Hepatocyte (in vitro differentiated cells): Measurements from ENCODE around the gene BAX. TPM values are rescaled to one million over a fixed set of nuclear protein-coding genes. Genes with fewer than 3 reads are reported as not detected.
A peak's percentile ranks its signal among the peaks of the same experiment; 100 is the strongest.

Source experiments
- DNase-seq: peaks from one replicate; pipeline ENCODE4 v3.0.0-alpha.2; 2016; ENCODE audit warnings: low spot score
- H2AFZ ChIP-seq: fragments of 200-600 bp; sonication (generic); 2 replicates; pipeline ENCODE4 v1.6.0; 2016; ENCODE audit warnings: antibody characterized with exemption, mild to moderate bottlenecking
- H3K27ac ChIP-seq: fragments of 200-600 bp; sonication (generic); 2 replicates; pipeline ENCODE4 v1.5.1; 2016; ENCODE audit warnings: mild to moderate bottlenecking
- H3K27me3 ChIP-seq: fragments of 200-600 bp; sonication (generic); 2 replicates; pipeline ENCODE4 v1.6.1; 2016
- H3K36me3 ChIP-seq: fragments of 200-600 bp; sonication (generic); replicated peaks from 2 replicates; pipeline ENCODE4 v1.5.1; 2016; ENCODE audit warnings: low read depth; ENCODE audit not compliant: insufficient read depth
- H3K4me1 ChIP-seq: fragments of 200-600 bp; sonication (generic); 2 replicates; pipeline ENCODE4 v1.5.1; 2016; ENCODE audit warnings: mild to moderate bottlenecking, moderate library complexity; ENCODE audit not compliant: insufficient read depth
- H3K4me2 ChIP-seq: fragments of 200-600 bp; sonication (generic); 2 replicates; pipeline ENCODE4 v1.6.0; 2016
- H3K4me3 ChIP-seq: fragments of 200-600 bp; sonication (generic); 2 replicates; pipeline ENCODE4 v1.5.1; 2016; ENCODE audit warnings: mild to moderate bottlenecking
- H3K79me2 ChIP-seq: fragments of 200-600 bp; sonication (generic); 2 replicates; pipeline ENCODE4 v1.6.0; 2017; ENCODE audit warnings: mild to moderate bottlenecking
- H3K9me2 ChIP-seq: fragments of 200-600 bp; sonication (generic); replicated peaks from 2 replicates; pipeline ENCODE4 v1.6.0; 2017; ENCODE audit warnings: mild to moderate bottlenecking; ENCODE audit not compliant: insufficient read depth
- H3K9me3 ChIP-seq: fragments of 200-600 bp; sonication (generic); 2 replicates; pipeline ENCODE4 v1.5.1; 2016; ENCODE audit warnings: low read depth, mild to moderate bottlenecking
- H4K20me1 ChIP-seq: fragments of 200-600 bp; sonication (generic); 2 replicates; pipeline ENCODE4 v1.6.0; 2016; ENCODE audit warnings: mild to moderate bottlenecking; ENCODE audit not compliant: insufficient read depth, poor library complexity, severe bottlenecking
- CTCF ChIP-seq: fragments of 200-600 bp; sonication (generic); IDR thresholded peaks from 2 replicates; pipeline ENCODE4 v1.5.1; 2016; ENCODE audit warnings: antibody characterized with exemption, mild to moderate bottlenecking; ENCODE audit not compliant: poor library complexity
- EZH2 ChIP-seq: fragments of 200-600 bp; sonication (generic); IDR thresholded peaks from 2 replicates; pipeline ENCODE4 v1.6.1; 2016; ENCODE audit warnings: antibody characterized with exemption, mild to moderate bottlenecking, borderline replicate concordance
- EZH2phosphoT487 ChIP-seq: fragments of 200-600 bp; sonication (generic); IDR thresholded peaks from one replicate; pipeline ENCODE4 v1.6.1; 2018; ENCODE audit warnings: antibody characterized with exemption, mild to moderate bottlenecking, low read depth, moderate library complexity; ENCODE audit not compliant: unreplicated experiment, severe bottlenecking
- WGBS: methylation state at CpG from one replicate; pipeline ENCODE4 v1.1.6; 2016; ENCODE audit warnings: low lambda C conversion rate; ENCODE audit errors: missing lambda C conversion rate; 5-methylcytosine and 5-hydroxymethylcytosine counted together
- polyA plus RNA-seq: library from polyadenylated mRNA; unstranded; fragments of >200 nt; fragmentation: Nextera tagmentation; extraction: Ambion mirVana; gene quantifications from 2 replicates; pipeline ENCODE4 v1.2.1, GENCODE V29; 2016
- total RNA-seq: library from RNA; depleted of rRNA; stranded (reverse); fragments of >200 nt; gene quantifications from 2 replicates; pipeline ENCODE4 v1.2.3, GENCODE V29; 2014

The BAX gene
- total and polyA plus RNA-seq, 2 experiments from 2014 or later, result 77.3 to 116 TPM

GRCh38 chr19:48950830-48951519 lies 3.7 kb upstream of the BAX start:
- DNase-seq, result no peak
- no peak overlapping the region for H3K27ac ChIP-seq

GRCh38 chr19:48953141-48953540 lies 1.5 kb upstream of the BAX start:
- WGBS, result 86% methylated on average over 4 of the region's 4 CpGs
- Histone ChIP-seq H3K4me2 (no peak overlapping the region), H3K9me3 (no peaks in the 10 kb centered on the region), H3K4me3 (no peak overlapping the region), H3K27me3 (no peaks in the 10 kb centered on the region), H3K79me2 (peaks cover 26% of the 10 kb centered on the region), H3K36me3 (no peaks in the 10 kb centered on the region), H2AFZ (no peak overlapping the region), H3K27ac (no peak overlapping the region), H3K4me1 (peaks cover 10% of the 10 kb centered on the region), H4K20me1 (no peaks in the 10 kb centered on the region), H3K9me2 (no peaks in the 10 kb centered on the region)
- no peak for TF ChIP-seq EZH2
- no peak for TF ChIP-seq EZH2phosphoT487
- no peak for TF ChIP-seq CTCF
- DNase-seq, result no peak

More at GRCh38 chr19:48950830-48951519, 3.7 kb upstream of the BAX start:
- WGBS, result 78% methylated on average over 9 of the region's 9 CpGs
- Histone ChIP-seq H3K79me2 (peaks cover 11% of the 10 kb centered on the region), H3K4me2 (no peak overlapping the region), H2AFZ (no peak overlapping the region), H3K36me3 (no peaks in the 10 kb centered on the region), H3K9me3 (no peaks in the 10 kb centered on the region), H4K20me1 (no peaks in the 10 kb centered on the region), H3K9me2 (no peaks in the 10 kb centered on the region), H3K4me3 (no peak overlapping the region), H3K4me1 (peaks cover 8% of the 10 kb centered on the region), H3K27me3 (no peaks in the 10 kb centered on the region)
- no peak for TF ChIP-seq EZH2
- no peak for TF ChIP-seq CTCF
- TF ChIP-seq EZH2phosphoT487, result no peak

GRCh38 chr19:48953990-48954594 lies 583 bp upstream of the BAX start:
- peak overlapping the region; percentile 53 for H3K4me3 ChIP-seq
- H3K9me2 ChIP-seq, result no peaks in the 10 kb centered on the region
- peak overlapping the region; percentile 72 for H2AFZ ChIP-seq
- no peak for TF ChIP-seq EZH2phosphoT487
- no peak for TF ChIP-seq CTCF
- no peak for TF ChIP-seq EZH2
- peak overlapping the region; percentile 98 for H3K4me2 ChIP-seq
- WGBS, result 60% methylated on average over 11 of the region's 11 CpGs
- H3K4me1 ChIP-seq, result peaks cover 10% of the 10 kb centered on the region
- no peaks in the 10 kb centered on the region for H4K20me1 ChIP-seq
- peak overlapping the region; percentile 71 for H3K27ac ChIP-seq
- H3K79me2 ChIP-seq, result peaks cover 26% of the 10 kb centered on the region
- H3K27me3 ChIP-seq, result no peaks in the 10 kb centered on the region
- H3K36me3 ChIP-seq, result no peaks in the 10 kb centered on the region
- DNase-seq, result no peak
- no peaks in the 10 kb centered on the region for H3K9me3 ChIP-seq
